HT1080 (cell line): ENCODE data around the gene TMEM184B. TPM values are rescaled to one million over a fixed set of nuclear protein-coding genes. Genes with fewer than 3 reads are reported as not detected.

Experiments used
- DNase-seq: peaks from one replicate; pipeline ENCODE4 v3.0.0-alpha.2; 2015; ENCODE audit warnings: low read depth
- total RNA-seq: library from RNA; depleted of rRNA; stranded (reverse); fragments of >200 nt; shearing (Covaris generic); gene quantifications from 2 replicates; pipeline ENCODE4 v1.2.3, GENCODE V29; 2014

TMEM184B gene
- total RNA-seq, 1 experiment from 2014 or later: 30.3 TPM

DNA sequence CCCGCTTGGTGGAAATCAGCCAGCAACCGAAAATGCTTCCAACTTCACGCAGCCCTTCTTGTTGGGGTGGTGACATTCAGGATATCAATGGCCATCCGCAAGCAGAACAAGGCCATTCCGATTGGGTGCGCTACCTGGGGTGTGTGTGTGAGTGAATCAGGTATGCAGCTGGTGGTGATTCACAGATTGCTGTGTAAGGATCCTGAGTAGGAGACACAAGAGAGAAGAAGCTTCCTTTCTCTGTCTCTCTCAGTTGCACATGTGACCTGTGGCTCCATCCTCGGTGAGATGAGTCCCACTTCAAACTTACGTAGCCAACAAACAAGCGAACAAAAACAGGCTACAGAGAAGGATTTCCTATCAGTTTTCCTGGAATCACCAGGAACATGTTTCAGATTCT is 9.6 kb upstream of the TMEM184B start:
- DNase-seq: peak; percentile 40

DNA sequence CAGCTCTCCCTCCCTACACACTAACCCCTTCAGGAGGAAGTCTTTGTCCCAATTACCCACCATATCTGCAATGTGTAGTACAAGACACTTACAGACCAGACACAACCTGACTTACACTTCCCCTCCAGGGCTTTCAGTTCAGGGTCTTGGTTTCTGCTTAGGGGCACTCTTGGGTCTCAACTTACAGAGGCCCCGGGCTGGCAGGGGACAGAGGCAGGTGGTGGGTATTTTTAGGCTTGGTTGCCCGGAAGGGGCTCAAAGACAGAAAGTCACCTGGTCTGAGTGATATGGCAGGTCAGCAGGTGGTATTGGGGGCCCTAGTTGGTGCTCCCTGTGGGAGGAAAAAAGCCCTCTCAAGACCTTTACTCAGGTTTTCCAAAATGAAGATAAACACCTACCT is 3.4 kb upstream of the TMEM184B start:
- no peak for DNase-seq

DNA sequence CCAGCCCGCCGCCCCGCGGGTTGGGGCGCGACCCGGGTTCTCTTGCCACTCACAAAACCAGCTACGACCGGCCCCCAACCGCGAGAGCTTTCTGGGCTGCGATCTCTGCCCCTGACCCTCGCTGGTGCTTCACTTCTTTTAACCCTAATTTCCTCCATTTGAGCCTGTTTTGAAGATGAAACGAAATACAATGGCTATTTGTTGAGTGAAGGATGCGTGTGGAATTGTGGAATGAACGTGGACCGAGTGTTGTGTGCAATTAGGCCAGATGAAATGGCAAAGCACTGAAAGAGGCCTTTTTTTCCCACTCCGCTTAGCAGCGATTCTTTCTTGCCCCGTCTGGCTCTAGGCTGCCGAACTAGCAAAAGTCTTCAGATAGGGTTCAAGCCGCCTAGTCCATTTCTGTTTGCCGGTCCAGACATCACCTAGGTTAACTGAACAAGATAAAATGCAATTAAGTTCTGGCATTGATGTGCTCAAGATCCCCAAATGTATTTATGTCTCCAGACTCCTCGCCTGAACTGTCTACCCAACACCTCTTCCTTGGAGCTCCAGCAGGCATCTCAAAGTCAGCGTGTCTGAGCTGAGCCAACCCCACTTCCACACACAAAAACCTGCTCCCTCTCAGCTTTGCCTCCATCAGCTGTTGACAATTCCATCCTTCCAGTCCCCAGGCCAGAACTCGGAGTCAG is 471 bp upstream of the TMEM184B start:
- no peak for DNase-seq

DNA sequence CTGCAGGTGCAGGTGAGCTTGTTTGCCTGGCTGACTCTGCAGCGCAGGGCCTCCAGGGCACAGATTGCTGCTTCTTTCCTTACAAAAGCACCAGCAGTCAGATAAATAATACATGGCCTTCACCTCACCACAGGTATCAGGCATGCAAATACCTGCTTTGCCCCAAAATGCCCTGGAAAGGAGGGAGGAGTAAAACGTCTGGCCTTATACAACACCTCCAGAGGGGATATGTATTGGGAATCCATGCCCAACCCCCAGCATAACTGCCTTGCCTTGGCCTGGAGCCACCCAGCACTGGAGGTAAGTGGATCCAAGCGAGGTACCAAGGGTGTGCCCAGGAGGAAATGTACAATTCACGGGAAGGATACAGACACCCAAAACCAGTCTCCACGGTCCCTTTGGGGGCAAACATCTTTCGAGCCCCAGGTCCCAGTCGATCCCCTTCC is 860 bp downstream of the TMEM184B start:
- DNase-seq: no peak

DNA sequence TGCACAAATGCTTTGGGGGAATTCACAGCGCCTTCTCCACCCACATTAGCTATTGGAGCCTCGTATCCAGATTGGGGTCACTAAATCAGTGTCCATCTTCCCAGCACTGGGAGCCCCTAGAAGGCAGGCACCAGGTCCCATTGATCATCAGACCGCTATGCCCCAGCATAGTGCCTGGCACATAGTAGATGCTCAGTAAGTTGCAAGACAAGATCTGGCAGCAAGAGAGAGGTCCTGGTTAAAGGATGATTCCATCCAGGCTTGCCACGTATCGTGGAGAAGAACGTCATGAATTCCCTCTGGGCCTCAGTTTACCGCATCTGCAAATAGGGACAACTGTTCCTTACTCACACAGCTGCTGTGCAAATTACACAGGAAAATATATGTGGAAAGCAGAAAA is 1.7 kb downstream of the TMEM184B start:
- no peak for DNase-seq

DNA sequence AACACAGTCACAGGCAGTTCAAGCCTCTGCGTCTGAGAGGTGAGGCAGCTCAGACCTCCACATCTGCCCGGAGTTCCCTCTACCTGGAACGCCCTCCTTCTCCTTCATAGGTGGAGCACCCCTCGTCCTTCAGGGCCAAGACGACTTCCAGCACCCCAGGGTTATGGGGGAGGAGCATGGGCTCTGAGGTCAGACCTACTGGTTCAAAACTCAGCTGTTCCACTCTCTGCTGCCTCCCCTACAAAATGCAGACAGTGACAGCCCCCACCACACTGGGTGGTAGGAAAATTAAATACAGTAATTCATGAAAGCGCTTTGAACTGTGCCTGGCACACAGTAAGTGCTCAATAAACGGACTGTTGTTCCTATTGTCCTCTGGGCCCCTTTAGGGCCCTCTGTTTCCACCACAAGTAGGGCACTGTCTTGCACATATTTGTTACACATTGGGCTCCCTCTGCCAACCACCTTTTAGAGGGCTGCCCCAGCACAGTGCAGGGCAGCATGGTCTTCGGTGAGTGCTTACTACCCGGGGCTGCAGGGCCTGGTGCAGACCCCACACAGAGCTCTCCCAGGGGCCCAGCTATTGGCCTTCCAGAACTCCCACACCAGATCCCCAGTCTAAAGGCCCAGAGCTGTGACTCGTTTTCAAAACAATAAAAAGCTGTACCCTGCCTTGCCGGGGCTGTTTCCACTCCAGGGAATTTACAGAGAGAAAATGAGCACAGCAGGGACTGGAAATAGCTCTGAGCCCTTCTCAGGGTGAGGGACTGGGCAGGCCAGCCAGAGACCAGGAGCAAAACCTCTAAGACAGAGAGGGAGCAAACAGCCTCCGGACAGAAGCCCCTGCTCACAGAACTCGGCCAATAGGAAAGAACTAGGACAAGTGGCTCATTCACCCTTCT is 2.5 kb downstream of the TMEM184B start:
- DNase-seq: peak; percentile 35

DNA sequence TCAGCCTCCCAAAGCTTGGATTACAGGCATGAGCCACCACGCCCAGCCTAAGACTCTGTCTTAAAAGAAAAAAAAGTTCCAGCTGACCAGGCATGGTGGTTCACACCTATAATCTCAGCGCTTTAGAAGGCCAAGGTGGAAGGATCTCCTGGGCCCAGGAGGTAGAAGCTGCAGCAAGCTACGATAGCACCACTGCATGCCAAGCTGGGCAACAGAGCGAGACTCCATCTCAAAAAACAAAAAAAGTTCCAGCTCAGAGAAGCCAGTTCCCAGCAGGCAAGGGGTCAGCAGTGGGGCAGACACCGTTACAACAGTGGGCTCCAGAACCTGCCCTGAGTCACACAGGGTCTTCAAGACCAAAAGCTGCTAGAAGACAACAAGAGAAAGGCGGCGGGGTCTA is 3.3 kb downstream of the TMEM184B start:
- no peak for DNase-seq

DNA sequence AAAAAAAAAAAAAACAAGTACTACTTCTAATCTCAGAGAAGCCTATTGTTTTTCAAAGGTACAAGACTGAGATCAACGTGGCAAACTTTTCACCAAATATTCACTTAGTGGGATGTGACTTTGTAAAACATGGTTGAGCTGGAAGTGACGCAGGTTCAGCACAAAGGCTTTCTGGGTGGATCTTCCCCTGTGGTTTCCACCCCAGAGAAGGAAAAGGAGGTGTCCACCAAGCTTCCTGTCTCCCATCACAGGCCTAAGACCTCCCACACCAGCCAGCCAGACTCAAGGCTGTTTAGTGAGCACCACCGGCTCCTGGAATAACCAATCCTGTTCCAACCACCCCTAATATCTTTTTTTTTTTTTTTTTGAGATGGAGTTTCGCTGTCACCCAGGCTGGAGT is 5.7 kb downstream of the TMEM184B start:
- DNase-seq: peak; percentile 28

DNA sequence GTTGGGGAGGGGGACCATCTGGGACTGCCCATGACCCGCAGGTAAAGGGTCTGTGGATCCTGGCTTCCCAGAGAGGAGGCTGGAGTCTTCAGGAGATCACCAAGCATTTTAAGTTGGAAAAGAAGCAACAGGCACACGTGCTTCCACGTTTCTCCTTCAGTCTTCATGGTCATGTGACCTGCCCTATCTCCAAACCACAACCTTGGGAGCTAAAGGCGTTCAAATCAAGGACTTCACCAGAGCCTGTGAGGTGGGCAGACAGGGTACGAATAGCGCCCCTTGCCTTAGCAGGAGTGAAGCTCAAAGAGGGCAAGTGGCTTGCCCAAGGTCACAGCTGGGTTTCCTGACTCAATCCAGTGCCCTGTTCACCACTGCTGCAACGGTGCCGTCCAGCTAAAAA is 6.7 kb downstream of the TMEM184B start:
- no peak for DNase-seq

DNA sequence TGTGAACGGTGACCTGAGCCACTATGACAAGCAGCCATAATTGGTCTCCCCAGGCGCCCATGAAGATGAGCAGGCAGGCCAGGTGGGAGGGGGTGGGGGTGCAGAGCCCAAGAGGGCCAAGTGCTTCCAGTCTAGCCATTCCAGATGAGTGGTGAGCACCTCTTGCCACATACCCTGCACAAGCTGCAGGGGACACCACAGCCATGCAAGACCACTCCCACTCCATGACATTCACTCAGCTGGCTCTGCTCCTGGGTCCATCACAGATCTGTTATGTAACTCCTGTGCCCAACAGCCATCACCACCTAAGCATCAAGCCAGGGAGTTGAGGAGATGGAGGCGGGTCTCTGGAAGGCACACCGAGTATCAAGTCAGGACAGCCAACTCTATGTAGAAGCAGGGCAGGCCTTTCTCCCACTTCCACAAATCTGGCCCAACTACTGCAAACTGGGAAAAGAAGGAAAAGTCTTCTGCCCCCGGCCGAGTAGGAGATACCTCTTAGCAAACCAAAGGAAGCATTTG is 8.4 kb downstream of the TMEM184B start:
- DNase-seq: no peak

DNA sequence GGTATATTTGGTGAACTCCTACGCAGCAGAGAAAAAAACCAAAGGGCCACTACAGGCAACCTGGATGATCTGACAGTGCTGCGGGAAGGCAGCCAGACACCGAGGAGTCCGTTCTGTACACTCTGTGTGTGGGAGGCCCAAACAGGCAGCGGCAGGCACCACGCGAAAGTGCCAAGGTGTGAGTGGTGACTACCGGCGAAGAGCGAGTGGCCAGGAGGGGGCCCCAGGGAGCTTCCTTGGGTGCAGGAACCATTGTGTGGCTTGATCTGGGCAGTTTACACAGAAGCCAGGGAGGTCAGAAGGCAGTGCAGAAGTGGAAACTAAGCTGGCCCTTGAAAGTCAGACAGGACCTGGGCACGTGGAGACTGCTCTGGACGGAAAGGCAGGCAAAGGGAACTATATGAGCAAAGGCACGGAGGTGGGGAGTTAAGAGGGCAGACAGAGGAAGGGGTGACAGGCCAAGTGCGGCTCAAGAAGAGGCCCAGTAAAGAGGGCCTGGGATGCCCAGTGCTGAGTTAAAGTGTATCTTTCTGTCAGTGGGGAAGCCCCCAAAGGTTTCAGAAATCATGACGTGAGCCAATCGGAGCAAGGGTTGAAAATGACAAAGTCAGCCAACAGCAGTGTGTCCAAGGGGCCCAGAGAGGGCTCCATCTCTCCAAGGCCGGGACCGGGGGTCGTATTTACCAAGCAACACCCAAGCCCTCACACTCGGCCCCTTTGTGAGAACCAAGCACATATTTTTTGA is 10.6 kb downstream of the TMEM184B start:
- no peak for DNase-seq

DNA sequence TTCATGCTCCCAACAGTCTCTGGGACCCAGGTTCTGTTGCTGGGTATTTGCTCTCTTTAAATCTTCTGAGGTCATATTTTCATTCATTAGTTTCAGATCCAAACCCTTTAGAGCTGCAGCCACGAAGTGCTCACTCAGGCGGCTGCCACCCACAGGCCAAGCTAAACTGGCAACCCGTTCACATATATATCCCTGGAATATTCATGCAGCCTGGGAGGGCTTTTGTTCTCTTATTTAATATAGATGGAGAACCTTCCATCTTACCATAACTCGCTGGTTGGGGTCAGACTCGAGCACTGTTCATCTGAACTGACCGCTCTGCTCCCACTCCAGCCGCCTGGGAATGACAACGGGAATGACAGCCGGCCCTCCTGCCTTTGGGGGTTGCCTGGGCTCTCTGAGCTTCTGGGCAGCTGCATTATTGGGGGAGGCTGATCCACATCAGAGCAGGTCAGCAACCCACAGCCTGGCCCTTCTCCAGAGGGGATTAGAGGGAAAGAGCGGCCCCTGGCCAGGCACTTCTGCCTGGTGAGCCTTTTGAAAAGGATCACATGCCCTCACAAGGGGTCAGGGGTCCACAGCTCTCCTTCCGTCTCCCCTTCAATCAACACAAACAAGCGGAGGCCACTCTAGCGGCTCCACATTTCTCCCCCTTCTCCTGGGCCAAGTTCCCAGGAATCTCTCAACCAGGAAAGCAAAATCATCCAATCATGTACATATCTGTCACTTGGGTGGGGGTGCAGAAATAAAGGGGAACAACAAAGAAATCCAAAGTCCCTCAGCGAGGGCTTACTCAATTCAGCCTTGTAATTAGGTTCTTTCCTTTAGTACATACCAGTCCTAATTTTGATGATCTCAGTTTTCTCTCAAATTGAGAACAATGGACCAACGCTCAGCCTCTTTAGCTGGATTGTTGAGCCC is 11.8 kb downstream of the TMEM184B start:
- no peak for DNase-seq

DNA sequence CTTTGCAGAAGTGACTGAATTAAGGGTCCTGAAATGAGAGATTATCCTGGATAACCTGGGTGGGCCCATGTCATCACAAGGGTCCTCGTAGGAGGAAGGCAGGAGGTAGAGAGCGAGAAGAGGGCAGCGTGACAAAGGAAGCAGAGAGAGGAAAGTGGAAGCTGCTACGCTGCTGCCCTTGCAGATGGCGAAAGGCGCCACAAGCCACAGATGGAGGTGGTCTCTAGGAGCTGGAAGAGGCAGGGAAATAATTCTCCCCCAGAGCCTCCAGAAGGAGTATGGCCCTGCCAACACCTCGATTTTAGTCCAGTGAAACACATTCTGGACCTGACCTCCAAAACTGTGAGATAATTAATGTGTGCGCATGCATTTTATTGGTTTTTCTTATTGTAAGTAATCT is 13.4 kb downstream of the TMEM184B start:
- DNase-seq: no peak

DNA sequence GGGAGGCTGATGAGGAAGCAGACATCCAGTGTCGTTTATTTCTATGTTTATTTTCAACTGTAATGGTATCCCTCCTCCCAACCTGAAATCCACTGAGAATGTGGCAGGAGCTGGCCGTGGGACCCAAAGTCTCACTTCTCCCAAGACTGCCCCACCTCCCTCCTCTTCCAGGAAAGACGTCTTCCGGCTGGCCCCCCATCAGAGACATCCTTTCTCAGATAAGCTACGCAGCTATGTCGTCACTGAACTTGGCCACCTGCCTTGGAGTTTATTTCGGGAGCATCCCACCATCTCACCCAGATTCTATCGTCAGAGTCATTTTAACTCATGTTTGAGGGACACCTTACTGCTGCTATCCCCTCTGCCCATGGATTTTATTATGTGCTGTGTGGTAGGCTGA is 13.9 kb downstream of the TMEM184B start:
- no peak for DNase-seq

DNA sequence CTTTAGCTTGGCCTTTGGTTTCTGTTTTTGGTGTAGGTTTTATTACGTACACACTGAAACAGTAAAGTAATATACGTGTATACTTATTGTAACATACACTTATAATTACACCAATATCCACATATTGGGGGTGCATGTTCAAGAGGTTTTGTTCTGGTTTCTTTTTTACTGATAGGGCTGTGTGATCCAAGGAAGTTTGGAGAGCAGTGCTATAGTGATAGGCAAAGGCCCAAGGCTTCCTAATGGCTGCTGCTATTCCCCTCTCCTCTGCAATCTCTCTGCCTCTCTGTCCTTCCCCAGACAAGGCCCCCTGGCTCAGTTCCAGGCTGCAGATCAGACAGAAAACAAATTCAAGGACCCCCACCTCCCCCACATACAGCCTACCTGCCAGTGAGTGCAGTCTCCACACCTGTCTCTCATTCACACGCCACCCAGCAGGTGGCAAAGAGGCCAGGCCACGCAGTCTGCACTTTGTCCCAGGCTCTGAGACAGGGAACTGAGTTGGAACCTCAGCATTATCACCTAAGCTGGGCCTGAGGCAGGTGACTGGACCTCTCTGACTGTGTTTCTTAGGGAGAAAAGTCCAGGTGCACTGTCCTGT is 15.1 kb downstream of the TMEM184B start:
- DNase-seq: no peak

DNA sequence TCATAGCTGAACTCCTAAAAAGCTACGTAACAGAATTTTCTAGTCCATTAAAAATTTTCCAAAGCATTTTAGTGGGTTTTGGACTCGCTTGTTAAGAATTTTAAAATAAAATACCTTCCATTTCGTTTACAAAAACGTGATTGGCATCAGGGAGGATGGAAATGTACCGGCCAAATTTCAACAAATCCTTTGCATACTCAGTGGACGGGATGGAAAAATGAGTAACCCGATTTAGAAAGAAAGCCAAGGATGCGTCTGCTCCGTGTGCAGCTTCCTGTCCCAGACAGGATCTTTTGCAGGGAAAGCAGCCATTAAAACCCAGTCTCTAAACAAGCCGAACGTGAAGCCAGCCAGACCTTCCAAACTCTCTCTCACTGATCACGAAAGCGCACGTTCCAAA is 15.6 kb downstream of the TMEM184B start:
- no peak for DNase-seq

DNA sequence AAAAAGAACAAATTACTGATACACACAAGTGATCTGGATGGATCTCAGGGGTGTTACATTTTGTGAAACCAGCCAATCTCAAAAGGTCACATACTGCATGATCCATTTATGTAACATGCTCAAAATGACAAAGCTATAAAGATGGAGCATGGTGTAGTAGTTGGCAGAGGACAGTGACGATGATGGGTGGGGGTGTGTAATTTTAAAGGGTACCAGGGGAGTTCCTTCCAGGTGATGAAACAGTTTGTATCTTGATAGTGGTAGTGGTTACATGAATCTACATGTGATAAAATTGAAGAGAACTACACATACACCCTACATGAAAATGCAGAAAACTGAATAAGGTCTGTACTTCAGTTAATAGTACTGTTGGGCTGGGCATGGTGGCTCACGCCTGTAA is 17.1 kb downstream of the TMEM184B start:
- no peak for DNase-seq

DNA sequence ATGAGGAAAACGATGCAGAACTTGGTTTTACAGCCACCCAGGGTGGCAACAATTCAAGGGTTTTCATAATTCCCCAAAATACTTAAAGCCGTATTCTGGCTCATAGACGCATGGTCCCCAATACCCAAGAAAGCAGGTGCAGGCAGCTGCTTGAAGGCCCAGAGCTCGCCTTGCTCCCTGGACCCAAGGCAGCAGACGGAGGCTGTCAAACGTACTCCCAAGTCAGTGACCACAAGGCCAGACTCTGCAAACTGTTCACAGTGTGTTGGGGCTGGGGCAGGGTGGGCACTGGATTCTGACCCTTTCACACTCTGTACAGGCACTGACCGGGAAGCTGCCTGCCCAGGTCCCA is 21.5 kb downstream of the TMEM184B start:
- DNase-seq: no peak

DNA sequence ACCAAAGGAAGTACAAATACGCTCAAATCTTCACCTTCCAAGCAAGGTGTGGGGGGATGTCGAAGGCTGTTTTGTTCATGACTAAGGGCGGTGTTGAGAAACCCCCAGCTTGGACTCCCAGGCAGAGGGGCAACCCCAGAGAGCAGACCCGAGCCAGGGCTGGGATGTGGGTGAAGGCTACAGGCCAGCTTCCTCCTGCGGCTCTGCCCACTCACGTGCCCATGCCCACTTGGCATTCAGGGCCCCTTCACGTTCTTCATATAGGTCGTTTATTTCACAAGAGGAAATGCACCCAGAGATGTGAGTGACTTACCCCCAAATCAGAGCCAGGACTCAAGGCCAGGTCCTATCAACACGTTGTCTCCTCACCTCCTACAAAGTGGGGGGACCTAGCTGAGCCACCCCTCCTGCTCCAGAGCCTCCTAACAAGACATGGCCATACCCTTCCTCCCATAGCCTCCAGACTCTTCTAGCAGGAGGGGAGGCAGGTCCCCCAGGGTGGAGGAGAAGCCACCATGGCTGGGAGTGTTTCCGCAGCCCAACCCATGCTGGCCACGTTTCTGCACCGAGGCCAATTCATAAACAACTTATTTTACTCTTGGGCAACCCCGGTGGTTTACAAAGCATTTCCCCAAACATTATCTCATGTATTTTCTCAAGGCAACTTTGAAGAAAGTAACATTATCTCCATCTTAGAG is 22.0 kb downstream of the TMEM184B start:
- DNase-seq: no peak
